ENCODE data around the gene ARHGAP4. TPM values are rescaled to one million over a fixed set of nuclear protein-coding genes. Genes with fewer than 3 reads are reported as not detected.

ARHGAP4 gene
- total RNA-seq, 1 donor from 2014 or later = 3.1 TPM

DNA sequence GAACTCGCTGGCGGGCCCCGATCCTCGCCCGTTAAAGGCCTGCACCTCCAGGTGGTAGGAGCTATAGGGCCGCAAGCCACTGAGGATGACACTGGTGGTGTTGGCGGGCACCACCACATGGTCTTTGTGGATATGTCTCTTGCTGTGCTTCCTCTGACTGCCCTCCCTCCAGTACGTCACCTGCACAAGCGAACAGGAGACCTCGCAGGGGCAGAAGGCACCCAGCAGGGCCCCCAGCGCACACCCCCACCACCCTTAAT, 60.8 kb downstream of the ARHGAP4 start:
- Mint-ChIP-seq H3K27ac (ENCODE audit: unreplicated experiment) (no peak overlapping the region), H3K36me3 (ENCODE audit: low read depth) (no peaks in the 10 kb centered on the region), H3K27me3 (ENCODE audit: low read depth) (no peaks in the 10 kb centered on the region), H3K9me3 (ENCODE audit: low read depth) (no peaks in the 10 kb centered on the region), H3K4me1 (ENCODE audit: low read depth) (no peaks in the 10 kb centered on the region), H3K4me3 (ENCODE audit: unreplicated experiment) (no peak overlapping the region)
- no peak for DNase-seq (ENCODE audit: low spot score)
- TF ChIP-seq, protein P1, sequence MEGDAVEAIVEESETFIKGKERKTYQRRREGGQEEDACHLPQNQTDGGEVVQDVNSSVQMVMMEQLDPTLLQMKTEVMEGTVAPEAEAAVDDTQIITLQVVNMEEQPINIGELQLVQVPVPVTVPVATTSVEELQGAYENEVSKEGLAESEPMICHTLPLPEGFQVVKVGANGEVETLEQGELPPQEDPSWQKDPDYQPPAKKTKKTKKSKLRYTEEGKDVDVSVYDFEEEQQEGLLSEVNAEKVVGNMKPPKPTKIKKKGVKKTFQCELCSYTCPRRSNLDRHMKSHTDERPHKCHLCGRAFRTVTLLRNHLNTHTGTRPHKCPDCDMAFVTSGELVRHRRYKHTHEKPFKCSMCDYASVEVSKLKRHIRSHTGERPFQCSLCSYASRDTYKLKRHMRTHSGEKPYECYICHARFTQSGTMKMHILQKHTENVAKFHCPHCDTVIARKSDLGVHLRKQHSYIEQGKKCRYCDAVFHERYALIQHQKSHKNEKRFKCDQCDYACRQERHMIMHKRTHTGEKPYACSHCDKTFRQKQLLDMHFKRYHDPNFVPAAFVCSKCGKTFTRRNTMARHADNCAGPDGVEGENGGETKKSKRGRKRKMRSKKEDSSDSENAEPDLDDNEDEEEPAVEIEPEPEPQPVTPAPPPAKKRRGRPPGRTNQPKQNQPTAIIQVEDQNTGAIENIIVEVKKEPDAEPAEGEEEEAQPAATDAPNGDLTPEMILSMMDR (IDR thresholded peaks at IDR 0.05) = no peak

DNA sequence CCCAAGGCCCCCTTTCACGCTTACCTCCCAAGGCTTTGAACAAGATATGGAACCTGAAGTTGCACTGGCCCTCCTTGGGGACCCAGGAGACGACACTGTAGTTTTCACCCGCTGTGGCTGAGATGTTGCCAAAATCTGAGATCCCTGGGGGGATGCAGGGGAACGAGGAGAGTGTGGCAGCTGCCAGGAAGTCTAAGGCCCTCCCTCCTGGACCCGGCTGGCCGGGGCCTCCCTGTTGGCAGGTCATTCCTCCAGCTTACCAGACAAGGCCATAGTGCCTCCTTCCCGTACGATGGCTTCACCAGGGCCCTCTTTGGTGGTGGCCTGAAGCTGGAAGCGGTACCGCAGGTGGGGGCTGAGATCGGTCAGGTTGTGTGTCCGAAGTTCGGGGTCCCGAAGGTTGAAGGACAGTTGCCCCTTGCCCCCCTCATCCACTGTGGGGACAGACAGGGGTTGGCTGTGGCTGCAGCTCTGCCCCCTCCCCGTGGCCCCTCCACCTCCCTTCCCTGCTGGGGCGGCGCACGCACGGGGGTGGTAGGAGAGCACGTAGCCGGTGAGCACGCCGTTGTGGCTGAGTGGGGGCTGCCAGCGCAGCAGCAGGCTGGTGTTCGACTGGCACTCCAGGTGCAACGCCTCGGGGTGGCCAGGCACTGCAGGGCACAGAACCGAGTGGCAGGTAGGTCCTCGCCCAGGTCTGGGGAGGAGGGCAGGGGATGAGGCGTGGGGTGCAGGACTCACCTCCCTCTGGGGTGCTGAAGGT, 61.3 kb downstream of the ARHGAP4 start:
- H3K4me3 Mint-ChIP-seq (ENCODE audit: unreplicated experiment) = no peak overlapping the region
- TF ChIP-seq, protein P1 (IDR thresholded peaks at IDR 0.05) = no peak
- no peak for DNase-seq (ENCODE audit: low spot score)
- no peaks in the 10 kb centered on the region for H3K4me1 Mint-ChIP-seq (ENCODE audit: low read depth)
- H3K27me3 Mint-ChIP-seq (ENCODE audit: low read depth) = no peaks in the 10 kb centered on the region
- H3K36me3 Mint-ChIP-seq (ENCODE audit: low read depth) = no peaks in the 10 kb centered on the region
- no peaks in the 10 kb centered on the region for H3K9me3 Mint-ChIP-seq (ENCODE audit: low read depth)
- no peak overlapping the region for H3K27ac Mint-ChIP-seq (ENCODE audit: unreplicated experiment)

DNA sequence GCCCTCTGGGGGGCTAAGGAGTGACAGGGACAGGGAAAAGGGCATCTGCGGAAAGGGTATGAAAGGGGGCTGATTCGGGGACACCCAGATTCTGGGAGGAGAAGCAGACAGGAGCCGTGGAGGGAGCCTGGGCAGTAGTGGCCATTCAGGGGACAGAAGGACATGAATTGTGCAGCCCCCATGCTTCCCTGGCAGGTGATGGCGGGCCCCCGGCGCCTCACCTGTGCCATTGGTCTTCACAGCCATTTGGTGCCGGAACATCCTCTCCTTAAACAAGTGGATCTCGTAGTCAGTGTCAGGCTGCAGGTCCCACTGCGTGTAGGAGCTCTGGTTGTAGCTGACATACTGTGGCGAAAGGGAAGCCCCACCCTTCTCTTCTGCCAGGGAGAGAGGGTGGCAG, 62.0 kb downstream of the ARHGAP4 start:
- no peaks in the 10 kb centered on the region for H3K36me3 Mint-ChIP-seq (ENCODE audit: low read depth)
- H3K27ac Mint-ChIP-seq (ENCODE audit: unreplicated experiment) = no peak overlapping the region
- H3K9me3 Mint-ChIP-seq (ENCODE audit: low read depth) = no peaks in the 10 kb centered on the region
- no peaks in the 10 kb centered on the region for H3K4me1 Mint-ChIP-seq (ENCODE audit: low read depth)
- TF ChIP-seq, protein P1 (IDR thresholded peaks at IDR 0.05) = no peak
- H3K27me3 Mint-ChIP-seq (ENCODE audit: low read depth) = peaks cover 2% of the 10 kb centered on the region
- no peak overlapping the region for H3K4me3 Mint-ChIP-seq (ENCODE audit: unreplicated experiment)
- DNase-seq (ENCODE audit: low spot score) = no peak

DNA sequence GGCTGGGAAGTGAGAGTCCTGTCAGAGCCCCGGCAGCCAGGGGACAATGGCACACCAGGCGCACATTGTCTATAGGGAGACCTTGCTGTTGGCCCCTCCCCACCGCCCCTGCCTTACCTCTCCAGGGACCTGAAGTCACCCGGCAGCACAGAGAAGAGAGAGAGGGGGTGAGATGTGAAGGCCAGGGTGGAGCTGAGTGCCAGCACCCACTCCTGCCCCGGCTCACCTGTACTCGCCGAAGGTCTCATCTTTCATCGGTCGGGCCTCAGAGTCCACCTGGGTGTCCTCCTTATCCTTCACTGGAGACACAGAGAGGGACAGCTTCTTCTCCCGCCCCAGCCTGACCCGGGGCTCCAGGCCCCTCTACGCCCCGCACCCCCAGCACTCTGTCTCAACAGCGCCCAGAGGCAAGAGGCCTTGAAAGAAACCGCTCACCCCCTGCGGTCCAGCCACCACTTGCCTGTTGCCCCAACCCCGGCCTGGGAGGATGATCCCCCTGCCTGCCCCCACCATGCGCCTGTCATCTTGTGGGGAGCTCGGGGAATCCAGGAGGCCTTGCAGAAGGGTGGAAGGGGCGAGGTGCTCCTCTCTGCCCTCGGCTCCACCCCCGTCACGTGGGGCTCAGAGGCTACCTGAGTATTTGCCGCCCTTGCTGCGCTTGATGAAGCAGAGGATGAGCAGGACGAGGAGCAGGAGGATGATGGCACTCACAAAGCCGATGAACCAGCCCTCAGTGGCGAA, 62.6 kb downstream of the ARHGAP4 start:
- TF ChIP-seq, protein P1 (IDR thresholded peaks at IDR 0.05) = no peak
- no peaks in the 10 kb centered on the region for H3K4me1 Mint-ChIP-seq (ENCODE audit: low read depth)
- H3K27ac Mint-ChIP-seq (ENCODE audit: unreplicated experiment) = no peak overlapping the region
- no peaks in the 10 kb centered on the region for H3K36me3 Mint-ChIP-seq (ENCODE audit: low read depth)
- DNase-seq (ENCODE audit: low spot score) = no peak
- no peak overlapping the region for H3K4me3 Mint-ChIP-seq (ENCODE audit: unreplicated experiment)
- H3K27me3 Mint-ChIP-seq (ENCODE audit: low read depth) = peaks cover 4% of the 10 kb centered on the region
- no peaks in the 10 kb centered on the region for H3K9me3 Mint-ChIP-seq (ENCODE audit: low read depth)

DNA sequence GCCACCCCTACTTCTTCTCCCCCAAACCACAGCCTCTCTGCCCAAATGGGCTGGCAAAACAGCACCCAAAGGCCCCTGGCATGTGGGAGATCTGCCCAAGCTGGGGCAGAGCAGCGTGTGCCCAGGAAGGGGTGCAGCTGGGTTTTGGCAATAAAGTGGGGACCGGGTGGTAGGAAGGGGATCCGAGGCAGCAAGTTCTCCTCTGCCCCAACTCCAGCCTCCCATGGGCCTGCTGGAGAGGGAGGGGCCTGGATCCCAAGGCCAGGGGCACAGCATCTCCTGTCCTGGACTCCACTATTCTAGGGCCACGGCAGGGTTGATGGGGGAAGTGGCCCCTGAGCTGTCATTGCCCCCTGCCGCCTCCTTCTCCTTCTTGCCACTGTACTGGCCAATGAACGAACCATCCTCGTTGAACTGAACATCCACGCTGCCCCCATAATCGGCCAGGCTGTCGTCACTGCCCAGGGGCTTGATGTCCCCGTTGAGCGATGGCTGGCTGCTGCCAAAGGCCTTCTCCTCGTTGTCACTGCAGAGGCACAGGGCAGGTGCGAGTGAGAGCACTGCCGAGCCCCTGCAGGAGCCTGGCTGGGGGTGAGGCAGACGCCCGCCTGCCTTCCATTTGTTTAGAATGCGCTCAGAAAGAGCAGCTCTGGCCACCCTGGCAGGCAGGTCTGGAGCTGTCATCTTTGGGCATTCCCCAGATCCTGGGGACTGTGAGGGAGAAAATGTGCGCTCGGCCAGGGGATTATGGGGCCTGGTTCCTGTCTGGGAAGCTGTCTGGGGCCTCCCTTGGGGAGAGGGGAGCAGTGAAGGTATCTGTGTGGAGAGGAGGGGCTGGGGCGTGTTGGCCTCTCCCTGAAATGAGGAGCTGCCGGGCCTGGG, 63.5 kb downstream of the ARHGAP4 start:
- H3K9me3 Mint-ChIP-seq (ENCODE audit: low read depth) = no peaks in the 10 kb centered on the region
- H3K27me3 Mint-ChIP-seq (ENCODE audit: low read depth) = peaks cover 4% of the 10 kb centered on the region

More for the DNA sequence above, 63.5 kb downstream of the ARHGAP4 start:
- no peaks in the 10 kb centered on the region for H3K4me1 Mint-ChIP-seq (ENCODE audit: low read depth)
- TF ChIP-seq, protein P1 (IDR thresholded peaks at IDR 0.05) = no peak
- no peaks in the 10 kb centered on the region for H3K36me3 Mint-ChIP-seq (ENCODE audit: low read depth)
- no peak overlapping the region for H3K4me3 Mint-ChIP-seq (ENCODE audit: unreplicated experiment)
- H3K27ac Mint-ChIP-seq (ENCODE audit: unreplicated experiment) = no peak overlapping the region
- no peak for DNase-seq (ENCODE audit: low spot score)

Measured in chondrocyte (in vitro differentiated cells).